SK-N-MC (cell line): Measurements from ENCODE around the gene MED25.

Source experiments
- DNase-seq: peaks from one replicate; pipeline ENCODE4 v3.0.0-alpha.2; 2011; ENCODE audit warnings: low read depth, low spot score
- H3K27ac ChIP-seq: fragments of 200-600 bp; sonication (generic); 2 replicates; pipeline ENCODE4 v1.5.1; 2016; ENCODE audit warnings: mixed run types
- H3K36me3 ChIP-seq: fragments of 200-600 bp; sonication (generic); 2 replicates; pipeline ENCODE4 v1.6.1; 2017; ENCODE audit warnings: antibody characterized with exemption, low read length, mixed read lengths; ENCODE audit not compliant: insufficient read depth
- H3K4me3 ChIP-seq: fragments of 200-600 bp; sonication (generic); 2 replicates; pipeline ENCODE4 v1.5.1; 2016
- H3K9ac ChIP-seq: fragments of 200-600 bp; sonication (generic); 2 replicates; pipeline ENCODE4 v1.8.0; 2017; ENCODE audit warnings: mixed run types, mixed read lengths; ENCODE audit not compliant: insufficient read length
- H3K9me3 ChIP-seq: fragments of 200-600 bp; sonication (generic); 2 replicates; pipeline ENCODE4 v1.6.1; 2017; ENCODE audit warnings: low read depth, mild to moderate bottlenecking, antibody characterized with exemption, low read length, moderate library complexity, mixed read lengths
- EZH2 ChIP-seq: fragments of 200-600 bp; sonication (generic); IDR thresholded peaks from one replicate; pipeline ENCODE4 v1.6.1; 2017; ENCODE audit warnings: antibody characterized with exemption
- FOXP2 ChIP-seq: optimal IDR thresholded peaks from 2 replicates; pipeline ENCODE3; 2011; ENCODE audit warnings: mild to moderate bottlenecking, moderate library complexity; ENCODE audit not compliant: insufficient read depth; ENCODE audit errors: extremely low read length, control extremely low read depth
- POLR2AphosphoS5 ChIP-seq: IDR thresholded peaks from 2 replicates; pipeline ENCODE4 v1.6.1; 2012; ENCODE audit warnings: mild to moderate bottlenecking, low read depth, low read length, borderline replicate concordance

Gene MED25

GRCh38 chr19:49852631-49853126, 34.6 kb downstream of the MED25 start:
- DNase-seq: no peak
- no peaks in the 10 kb centered on the region for H3K9me3 ChIP-seq
- peak overlapping the region; percentile 64 for H3K9ac ChIP-seq
- no peak overlapping the region for H3K27ac ChIP-seq
- peak overlapping the region; percentile 95 for H3K4me3 ChIP-seq
- TF ChIP-seq EZH2 (no peak), FOXP2 (no peak), POLR2AphosphoS5 (no peak)
- peaks cover 62% of the 10 kb centered on the region for H3K36me3 ChIP-seq

- Histone ChIP-seq H3K27ac (0 out of 2 replicates have a peak overlapping the region, but pooled peaks have one; percentile 31), H3K9me3 (no peaks in the 10 kb centered on the region), H3K36me3 (peaks cover 72% of the 10 kb centered on the region), H3K9ac (peak overlapping the region; percentile 41), H3K4me3 (peak overlapping the region; percentile 14; the same call in 1 of the 2 replicates)
- TF ChIP-seq EZH2 (no peak), POLR2AphosphoS5 (no peak), FOXP2 (no peak)
- DNase-seq: no peak
Measured at GRCh38 chr19:49853852-49854377, 35.8 kb downstream of the MED25 start.

- Histone ChIP-seq H3K27ac (no peak overlapping the region), H3K9me3 (no peaks in the 10 kb centered on the region), H3K36me3 (peaks cover 68% of the 10 kb centered on the region), H3K9ac (no peak overlapping the region), H3K4me3 (no peak overlapping the region)
- no peak for DNase-seq
- TF ChIP-seq EZH2 (no peak), POLR2AphosphoS5 (peak; percentile 29; the same call in 1 of the 2 replicates)
Measured at GRCh38 chr19:49854378-49855263, 36.5 kb downstream of the MED25 start.

GRCh38 chr19:49855277-49855675, 37.2 kb downstream of the MED25 start:
- Histone ChIP-seq H3K4me3 (no peak overlapping the region), H3K27ac (no peak overlapping the region), H3K36me3 (peaks cover 71% of the 10 kb centered on the region), H3K9me3 (no peaks in the 10 kb centered on the region), H3K9ac (no peak overlapping the region)
- TF ChIP-seq POLR2AphosphoS5: peak; percentile 14; the same call in 1 of the 2 replicates
- no peak for TF ChIP-seq EZH2
- no peak for DNase-seq

- Histone ChIP-seq H3K9me3 (no peaks in the 10 kb centered on the region), H3K9ac (no peak overlapping the region), H3K4me3 (no peak overlapping the region), H3K36me3 (peaks cover 77% of the 10 kb centered on the region), H3K27ac (0 out of 2 replicates have a peak overlapping the region, but pooled peaks have one; percentile 19)
- no peak for DNase-seq
- TF ChIP-seq POLR2AphosphoS5: 0 out of 2 replicates have a peak, but pooled peaks have one; percentile 23
- no peak for TF ChIP-seq FOXP2
Measured at GRCh38 chr19:49855676-49856573, 37.8 kb downstream of the MED25 start.

- no peak for DNase-seq
- peaks cover 84% of the 10 kb centered on the region for H3K36me3 ChIP-seq
- no peaks in the 10 kb centered on the region for H3K9me3 ChIP-seq
- TF ChIP-seq POLR2AphosphoS5 (no peak), EZH2 (no peak), FOXP2 (no peak)
- no peak overlapping the region for H3K27ac ChIP-seq
- no peak overlapping the region for H3K9ac ChIP-seq
- no peak overlapping the region for H3K4me3 ChIP-seq
Measured at GRCh38 chr19:49856574-49857021, 38.5 kb downstream of the MED25 start.

- DNase-seq: no peak
- Histone ChIP-seq H3K36me3 (peaks cover 85% of the 10 kb centered on the region), H3K27ac (0 out of 2 replicates have a peak overlapping the region, but pooled peaks have one; percentile 25), H3K9ac (no peak overlapping the region), H3K4me3 (no peak overlapping the region), H3K9me3 (no peaks in the 10 kb centered on the region)
- TF ChIP-seq FOXP2 (no peak), EZH2 (no peak), POLR2AphosphoS5 (0 out of 2 replicates have a peak, but pooled peaks have one; percentile 17)
Measured at GRCh38 chr19:49857061-49857837, 39.2 kb downstream of the MED25 start.
